HEK293 (cell line): Measurements from ENCODE around the gene ODF2.

ENCODE experiments used
- FEZF1 ChIP-seq: fragments of 450-650 bp; formaldehyde crosslinking; IDR thresholded peaks from 2 replicates; pipeline ENCODE4 v1.5.1; 2016; ENCODE audit warnings: missing biosample characterization, missing genetic modification characterization
- GFI1B ChIP-seq: fragments of 450-650 bp; formaldehyde crosslinking; IDR thresholded peaks from 2 replicates; pipeline ENCODE4 v1.5.1; 2016; ENCODE audit warnings: missing biosample characterization, missing genetic modification characterization
- HOXA7 ChIP-seq: sonication (generic); formaldehyde crosslinking; IDR thresholded peaks from 2 replicates; pipeline ENCODE4 v1.8.1; 2022; ENCODE audit warnings: missing genetic modification reagents, borderline replicate concordance
- KLF1 ChIP-seq: fragments of 450-650 bp; formaldehyde crosslinking; IDR thresholded peaks from 2 replicates; pipeline ENCODE4 v1.5.1; 2016; ENCODE audit warnings: missing biosample characterization, missing genetic modification characterization
- KLF16 ChIP-seq: fragments of 450-650 bp; formaldehyde crosslinking; IDR thresholded peaks from 2 replicates; pipeline ENCODE4 v1.5.1; 2017; ENCODE audit warnings: missing biosample characterization, missing genetic modification characterization
- RBAK ChIP-seq: fragments of 450-650 bp; formaldehyde crosslinking; IDR thresholded peaks from 2 replicates; pipeline ENCODE4 v1.5.1; 2016; ENCODE audit warnings: missing biosample characterization, missing genetic modification characterization
- SETDB1 ChIP-seq: IDR thresholded peaks from one replicate; pipeline ENCODE4 v1.6.1; 2017; ENCODE audit warnings: mild to moderate bottlenecking, low read length, moderate library complexity, mixed read lengths; ENCODE audit not compliant: insufficient read length
- WT1 ChIP-seq: fragments of 450-650 bp; formaldehyde crosslinking; IDR thresholded peaks from 2 replicates; pipeline ENCODE4 v1.5.1; 2016; ENCODE audit warnings: missing biosample characterization, missing genetic modification characterization
- ZBTB1 ChIP-seq: fragments of 450-650 bp; formaldehyde crosslinking; IDR thresholded peaks from 2 replicates; pipeline ENCODE4 v1.5.1; 2016; ENCODE audit warnings: missing biosample characterization, missing genetic modification characterization
- ZNF140 ChIP-seq: fragments of 450-650 bp; formaldehyde crosslinking; IDR thresholded peaks from 2 replicates; pipeline ENCODE4 v1.5.1; 2016; ENCODE audit warnings: missing biosample characterization, missing genetic modification characterization
- ZNF175 ChIP-seq: fragments of 450-650 bp; formaldehyde crosslinking; IDR thresholded peaks from 2 replicates; pipeline ENCODE4 v1.5.1; 2016; ENCODE audit warnings: missing biosample characterization, missing genetic modification characterization
- ZNF23 ChIP-seq: fragments of 450-650 bp; formaldehyde crosslinking; IDR thresholded peaks from 2 replicates; pipeline ENCODE4 v1.5.1; 2016; ENCODE audit warnings: missing biosample characterization, missing genetic modification characterization, borderline replicate concordance
- ZNF248 ChIP-seq: fragments of 450-650 bp; formaldehyde crosslinking; IDR thresholded peaks from 2 replicates; pipeline ENCODE4 v1.5.1; 2017; ENCODE audit warnings: missing biosample characterization, missing genetic modification characterization
- ZNF37A ChIP-seq: fragments of 450-650 bp; IDR thresholded peaks from 2 replicates; pipeline ENCODE4 v1.5.1; 2018; ENCODE audit warnings: missing biosample characterization, missing genetic modification characterization
- ZNF48 ChIP-seq: fragments of 450-650 bp; formaldehyde crosslinking; IDR thresholded peaks from 2 replicates; pipeline ENCODE4 v1.5.1; 2016; ENCODE audit warnings: missing biosample characterization, missing genetic modification characterization
- ZNF529 ChIP-seq: fragments of 450-650 bp; formaldehyde crosslinking; IDR thresholded peaks from 2 replicates; pipeline ENCODE4 v1.5.1; 2017; ENCODE audit warnings: missing genetic modification characterization, missing biosample characterization; ENCODE audit not compliant: insufficient replicate concordance
- ZNF561 ChIP-seq: fragments of 450-650 bp; IDR thresholded peaks from 2 replicates; pipeline ENCODE4 v1.5.1; 2018; ENCODE audit warnings: missing biosample characterization, missing genetic modification characterization, borderline replicate concordance
- ZNF610 ChIP-seq: fragments of 450-650 bp; formaldehyde crosslinking; IDR thresholded peaks from 2 replicates; pipeline ENCODE4 v1.5.1; 2016; ENCODE audit warnings: missing biosample characterization, missing genetic modification characterization, borderline replicate concordance
- ZNF830 ChIP-seq: fragments of 450-650 bp; IDR thresholded peaks from 2 replicates; pipeline ENCODE4 v1.5.0; 2018; ENCODE audit warnings: missing biosample characterization, missing genetic modification characterization, low read depth, mild to moderate bottlenecking, moderate library complexity
- ZSCAN30 ChIP-seq: fragments of 450-650 bp; IDR thresholded peaks from 2 replicates; pipeline ENCODE4 v1.5.1; 2018; ENCODE audit warnings: missing biosample characterization, mild to moderate bottlenecking, missing genetic modification characterization, moderate library complexity
- TF ChIP-seq, protein P1 (sequence below): fragments of 450-650 bp; formaldehyde crosslinking; IDR thresholded peaks from 2 replicates; pipeline ENCODE4 v1.5.1; 2016; ENCODE audit warnings: missing biosample characterization, missing genetic modification characterization
- TF ChIP-seq, protein P2 (sequence below): fragments of 450-650 bp; formaldehyde crosslinking; IDR thresholded peaks from 2 replicates; pipeline ENCODE4 v1.5.1; 2016; ENCODE audit warnings: missing biosample characterization, missing genetic modification characterization
- TF ChIP-seq, protein P3 (sequence below): fragments of 450-650 bp; formaldehyde crosslinking; IDR thresholded peaks from 2 replicates; pipeline ENCODE4 v1.5.1; 2017; ENCODE audit warnings: missing biosample characterization, mild to moderate bottlenecking, missing genetic modification characterization, moderate library complexity
- TF ChIP-seq, protein P4 (sequence below): fragments of 450-650 bp; formaldehyde crosslinking; IDR thresholded peaks from 2 replicates; pipeline ENCODE4 v1.5.1; 2017; ENCODE audit warnings: missing biosample characterization, missing genetic modification characterization
- TF ChIP-seq, protein P5 (sequence below): fragments of 450-650 bp; formaldehyde crosslinking; IDR thresholded peaks from 2 replicates; pipeline ENCODE4 v1.5.1; 2016; ENCODE audit warnings: missing biosample characterization, missing genetic modification characterization, low read depth
- TF ChIP-seq, protein P6 (sequence below): fragments of 450-650 bp; formaldehyde crosslinking; IDR thresholded peaks from 2 replicates; pipeline ENCODE4 v1.5.1; 2016; ENCODE audit warnings: missing biosample characterization, missing genetic modification characterization
- TF ChIP-seq, protein P7 (sequence below): fragments of 450-650 bp; IDR thresholded peaks from 2 replicates; pipeline ENCODE4 v1.5.1; 2018; ENCODE audit warnings: missing biosample characterization, missing genetic modification characterization

The ODF2 gene

DNA sequence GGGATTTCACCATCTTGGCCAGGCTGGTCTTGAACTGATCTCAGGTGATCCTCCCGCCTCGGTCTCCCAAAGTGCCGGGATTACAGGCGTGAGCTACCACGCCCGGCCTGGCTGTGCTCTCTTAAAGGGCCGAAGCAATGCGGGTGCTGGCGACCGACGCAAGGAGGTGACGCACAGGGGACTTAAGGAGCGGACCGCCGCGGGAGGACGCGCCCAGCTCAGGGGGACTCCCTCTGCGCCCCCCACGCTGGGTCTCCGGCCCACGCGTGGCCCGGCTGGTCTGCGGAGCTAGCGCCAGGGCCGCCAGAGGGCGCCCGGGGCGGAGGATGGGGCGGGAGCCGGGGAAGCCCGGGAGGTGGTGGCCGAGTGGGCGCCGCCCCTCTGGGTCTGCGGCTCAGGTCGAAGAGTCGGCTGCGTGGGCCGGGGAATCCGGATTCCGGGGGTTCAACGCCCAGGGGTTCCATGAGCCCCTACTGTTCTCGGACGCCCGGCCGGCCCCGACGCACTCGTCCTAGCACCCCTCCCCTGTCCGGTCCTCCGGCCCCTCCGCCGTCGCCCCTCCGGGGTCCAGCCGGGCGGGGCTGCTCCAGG is 35.7 kb upstream of the ODF2 start (continued):
- peak; percentile 80; the same call in 1 of the 2 replicates for TF ChIP-seq ZNF37A (tag by site-specific recombination)
- TF ChIP-seq ZNF561 (tag by site-specific recombination): peak; percentile 99
- TF ChIP-seq ZNF48 (tag by site-specific recombination): no peak
- TF ChIP-seq, protein P1, sequence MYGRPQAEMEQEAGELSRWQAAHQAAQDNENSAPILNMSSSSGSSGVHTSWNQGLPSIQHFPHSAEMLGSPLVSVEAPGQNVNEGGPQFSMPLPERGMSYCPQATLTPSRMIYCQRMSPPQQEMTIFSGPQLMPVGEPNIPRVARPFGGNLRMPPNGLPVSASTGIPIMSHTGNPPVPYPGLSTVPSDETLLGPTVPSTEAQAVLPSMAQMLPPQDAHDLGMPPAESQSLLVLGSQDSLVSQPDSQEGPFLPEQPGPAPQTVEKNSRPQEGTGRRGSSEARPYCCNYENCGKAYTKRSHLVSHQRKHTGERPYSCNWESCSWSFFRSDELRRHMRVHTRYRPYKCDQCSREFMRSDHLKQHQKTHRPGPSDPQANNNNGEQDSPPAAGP (tag by site-specific recombination): no peak
- no peak for TF ChIP-seq RBAK (tag by site-specific recombination)
- TF ChIP-seq GFI1B (tag by site-specific recombination): no peak
- TF ChIP-seq ZNF529 (tag by site-specific recombination): no peak
- TF ChIP-seq KLF1 (tag by site-specific recombination): peak; percentile 75
- TF ChIP-seq, protein P2, sequence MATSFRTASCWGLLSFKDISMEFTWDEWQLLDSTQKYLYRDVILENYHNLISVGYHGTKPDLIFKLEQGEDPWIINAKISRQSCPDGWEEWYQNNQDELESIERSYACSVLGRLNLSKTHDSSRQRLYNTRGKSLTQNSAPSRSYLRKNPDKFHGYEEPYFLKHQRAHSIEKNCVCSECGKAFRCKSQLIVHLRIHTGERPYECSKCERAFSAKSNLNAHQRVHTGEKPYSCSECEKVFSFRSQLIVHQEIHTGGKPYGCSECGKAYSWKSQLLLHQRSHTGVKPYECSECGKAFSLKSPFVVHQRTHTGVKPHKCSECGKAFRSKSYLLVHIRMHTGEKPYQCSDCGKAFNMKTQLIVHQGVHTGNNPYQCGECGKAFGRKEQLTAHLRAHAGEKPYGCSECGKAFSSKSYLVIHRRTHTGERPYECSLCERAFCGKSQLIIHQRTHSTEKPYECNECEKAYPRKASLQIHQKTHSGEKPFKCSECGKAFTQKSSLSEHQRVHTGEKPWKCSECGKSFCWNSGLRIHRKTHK (tag by site-specific recombination): no peak
- TF ChIP-seq, protein P3, sequence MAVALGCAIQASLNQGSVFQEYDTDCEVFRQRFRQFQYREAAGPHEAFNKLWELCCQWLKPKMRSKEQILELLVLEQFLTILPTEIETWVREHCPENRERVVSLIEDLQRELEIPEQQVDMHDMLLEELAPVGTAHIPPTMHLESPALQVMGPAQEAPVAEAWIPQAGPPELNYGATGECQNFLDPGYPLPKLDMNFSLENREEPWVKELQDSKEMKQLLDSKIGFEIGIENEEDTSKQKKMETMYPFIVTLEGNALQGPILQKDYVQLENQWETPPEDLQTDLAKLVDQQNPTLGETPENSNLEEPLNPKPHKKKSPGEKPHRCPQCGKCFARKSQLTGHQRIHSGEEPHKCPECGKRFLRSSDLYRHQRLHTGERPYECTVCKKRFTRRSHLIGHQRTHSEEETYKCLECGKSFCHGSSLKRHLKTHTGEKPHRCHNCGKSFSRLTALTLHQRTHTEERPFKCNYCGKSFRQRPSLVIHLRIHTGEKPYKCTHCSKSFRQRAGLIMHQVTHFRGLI (tag by site-specific recombination): peak; percentile 63
- TF ChIP-seq, protein P4, sequence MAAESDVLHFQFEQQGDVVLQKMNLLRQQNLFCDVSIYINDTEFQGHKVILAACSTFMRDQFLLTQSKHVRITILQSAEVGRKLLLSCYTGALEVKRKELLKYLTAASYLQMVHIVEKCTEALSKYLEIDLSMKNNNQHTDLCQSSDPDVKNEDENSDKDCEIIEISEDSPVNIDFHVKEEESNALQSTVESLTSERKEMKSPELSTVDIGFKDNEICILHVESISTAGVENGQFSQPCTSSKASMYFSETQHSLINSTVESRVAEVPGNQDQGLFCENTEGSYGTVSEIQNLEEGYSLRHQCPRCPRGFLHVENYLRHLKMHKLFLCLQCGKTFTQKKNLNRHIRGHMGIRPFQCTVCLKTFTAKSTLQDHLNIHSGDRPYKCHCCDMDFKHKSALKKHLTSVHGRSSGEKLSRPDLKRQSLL: no peak
- TF ChIP-seq, protein P5, sequence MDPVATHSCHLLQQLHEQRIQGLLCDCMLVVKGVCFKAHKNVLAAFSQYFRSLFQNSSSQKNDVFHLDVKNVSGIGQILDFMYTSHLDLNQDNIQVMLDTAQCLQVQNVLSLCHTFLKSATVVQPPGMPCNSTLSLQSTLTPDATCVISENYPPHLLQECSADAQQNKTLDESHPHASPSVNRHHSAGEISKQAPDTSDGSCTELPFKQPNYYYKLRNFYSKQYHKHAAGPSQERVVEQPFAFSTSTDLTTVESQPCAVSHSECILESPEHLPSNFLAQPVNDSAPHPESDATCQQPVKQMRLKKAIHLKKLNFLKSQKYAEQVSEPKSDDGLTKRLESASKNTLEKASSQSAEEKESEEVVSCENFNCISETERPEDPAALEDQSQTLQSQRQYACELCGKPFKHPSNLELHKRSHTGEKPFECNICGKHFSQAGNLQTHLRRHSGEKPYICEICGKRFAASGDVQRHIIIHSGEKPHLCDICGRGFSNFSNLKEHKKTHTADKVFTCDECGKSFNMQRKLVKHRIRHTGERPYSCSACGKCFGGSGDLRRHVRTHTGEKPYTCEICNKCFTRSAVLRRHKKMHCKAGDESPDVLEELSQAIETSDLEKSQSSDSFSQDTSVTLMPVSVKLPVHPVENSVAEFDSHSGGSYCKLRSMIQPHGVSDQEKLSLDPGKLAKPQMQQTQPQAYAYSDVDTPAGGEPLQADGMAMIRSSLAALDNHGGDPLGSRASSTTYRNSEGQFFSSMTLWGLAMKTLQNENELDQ (tag by site-specific recombination): no peak
- TF ChIP-seq, protein P6, sequence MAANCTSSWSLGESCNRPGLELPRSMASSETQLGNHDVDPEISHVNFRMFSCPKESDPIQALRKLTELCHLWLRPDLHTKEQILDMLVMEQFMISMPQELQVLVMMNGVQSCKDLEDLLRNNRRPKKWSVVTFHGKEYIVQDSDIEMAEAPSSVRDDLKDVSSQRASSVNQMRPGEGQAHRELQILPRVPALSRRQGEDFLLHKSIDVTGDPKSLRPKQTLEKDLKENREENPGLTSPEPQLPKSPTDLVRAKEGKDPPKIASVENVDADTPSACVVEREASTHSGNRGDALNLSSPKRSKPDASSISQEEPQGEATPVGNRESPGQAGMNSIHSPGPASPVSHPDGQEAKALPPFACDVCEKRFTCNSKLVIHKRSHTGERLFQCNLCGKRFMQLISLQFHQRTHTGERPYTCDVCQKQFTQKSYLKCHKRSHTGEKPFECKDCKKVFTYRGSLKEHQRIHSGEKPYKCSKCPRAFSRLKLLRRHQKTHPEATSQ (tag by site-specific recombination): no peak
- 0 out of 2 replicates have a peak, but pooled peaks have one; percentile 51 for TF ChIP-seq KLF16 (tag by site-specific recombination)
- TF ChIP-seq, protein P7, sequence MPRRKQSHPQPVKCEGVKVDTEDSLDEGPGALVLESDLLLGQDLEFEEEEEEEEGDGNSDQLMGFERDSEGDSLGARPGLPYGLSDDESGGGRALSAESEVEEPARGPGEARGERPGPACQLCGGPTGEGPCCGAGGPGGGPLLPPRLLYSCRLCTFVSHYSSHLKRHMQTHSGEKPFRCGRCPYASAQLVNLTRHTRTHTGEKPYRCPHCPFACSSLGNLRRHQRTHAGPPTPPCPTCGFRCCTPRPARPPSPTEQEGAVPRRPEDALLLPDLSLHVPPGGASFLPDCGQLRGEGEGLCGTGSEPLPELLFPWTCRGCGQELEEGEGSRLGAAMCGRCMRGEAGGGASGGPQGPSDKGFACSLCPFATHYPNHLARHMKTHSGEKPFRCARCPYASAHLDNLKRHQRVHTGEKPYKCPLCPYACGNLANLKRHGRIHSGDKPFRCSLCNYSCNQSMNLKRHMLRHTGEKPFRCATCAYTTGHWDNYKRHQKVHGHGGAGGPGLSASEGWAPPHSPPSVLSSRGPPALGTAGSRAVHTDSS (tag by site-specific recombination): no peak
- no peak for TF ChIP-seq ZNF140
- TF ChIP-seq FEZF1: no peak
- TF ChIP-seq ZNF23: no peak
- no peak for TF ChIP-seq HOXA7 (CRISPR knock-in tag)
- TF ChIP-seq ZSCAN30 (tag by site-specific recombination): 0 out of 2 replicates have a peak, but pooled peaks have one; percentile 39
- no peak for TF ChIP-seq SETDB1
- no peak for TF ChIP-seq ZNF830 (tag by site-specific recombination)
- no peak for TF ChIP-seq ZBTB1 (tag by site-specific recombination)
- no peak for TF ChIP-seq ZNF175 (tag by site-specific recombination)
- no peak for TF ChIP-seq ZNF248 (tag by site-specific recombination)
- TF ChIP-seq ZNF610 (tag by site-specific recombination): no peak
- no peak for TF ChIP-seq WT1 (tag by site-specific recombination)
